Right atrium auricular region (tissue), 2 donors: ENCODE measurements around the gene SUN2. TPM values are rescaled to one million over a fixed set of nuclear protein-coding genes. Genes with fewer than 3 reads are reported as not detected.

ENCODE experiments used
- DNase-seq: peaks from one replicate; pipeline ENCODE4 v3.0.0-alpha.2; 2019; ENCODE audit warnings: low spot score
- H3K27ac ChIP-seq, 2 donors: fragments of 200-600 bp; sonication (generic); 1 replicate in 1 of 2; 2 replicates in 1 of 2; pipeline ENCODE4 v1.5.1; 2016 to 2019
- H3K27me3 ChIP-seq, 2 donors: fragments of 200-600 bp; sonication (generic); one replicate each; pipeline versions ENCODE4 v1.5.1 to v1.6.0; 2017 to 2019
- H3K36me3 ChIP-seq: fragments of 200-600 bp; sonication (generic); one replicate; pipeline ENCODE4 v1.5.1; 2016
- H3K4me1 ChIP-seq, 2 donors: fragments of 200-600 bp; sonication (generic); one replicate each; pipeline versions ENCODE4 v1.5.1 to v1.6.0; 2017 to 2019
- H3K4me3 ChIP-seq, 2 donors: fragments of 200-600 bp; sonication (generic); 1 replicate in 1 of 2; 2 replicates in 1 of 2; pipeline ENCODE4 v1.5.1; 2017 to 2019; ENCODE audit warnings: mild to moderate bottlenecking in 1 of 2, moderate library complexity in 1 of 2
- H3K9me3 ChIP-seq, 2 donors: fragments of 200-600 bp; sonication (generic); one replicate each; pipeline ENCODE4 v1.5.1; 2019
- CTCF ChIP-seq, 2 donors: fragments of 200-600 bp; sonication (generic); IDR thresholded peaks; one replicate each; pipeline ENCODE4 v1.5.1; 2019; ENCODE audit warnings: antibody characterized with exemption in 2 of 2
- total RNA-seq, 2 donors: library from RNA; depleted of rRNA; stranded (reverse); fragments of >200 nt; gene quantifications; one replicate each; pipeline ENCODE4 v1.1.0, GENCODE V29; 2016

Gene SUN2
- total RNA-seq, 2 donors from 2014 or later = 155 to 252 TPM

GRCh38 chr22:38710866-38711265, 44.9 kb downstream of the SUN2 start:
- peaks cover 12% of the 10 kb centered on the region for H3K36me3 ChIP-seq
- no peaks in the 10 kb centered on the region for H3K27me3 ChIP-seq
- no peak overlapping the region for H3K4me3 ChIP-seq
- no peak for TF ChIP-seq CTCF (IDR thresholded peaks at IDR 0.05)
- no peak overlapping the region for H3K27ac ChIP-seq
- no peaks in the 10 kb centered on the region for H3K9me3 ChIP-seq
- peaks cover 0 to 67% of the 10 kb centered on the region in 2 donors for H3K4me1 ChIP-seq
- DNase-seq = no peak

- H3K27me3 ChIP-seq = no peaks in the 10 kb centered on the region
Measured at GRCh38 chr22:38710351-38710750, 45.4 kb downstream of the SUN2 start.

GRCh38 chr22:38709306-38709705, 46.5 kb downstream of the SUN2 start:
- no peak for TF ChIP-seq CTCF (IDR thresholded peaks at IDR 0.05)
- H3K4me3 ChIP-seq = no peak overlapping the region
- H3K4me1 ChIP-seq = peaks cover 0 to 62% of the 10 kb centered on the region in 2 donors
- H3K36me3 ChIP-seq = peaks cover 12% of the 10 kb centered on the region
- DNase-seq = no peak
- no peak overlapping the region for H3K27ac ChIP-seq
- no peaks in the 10 kb centered on the region for H3K27me3 ChIP-seq
- no peaks in the 10 kb centered on the region for H3K9me3 ChIP-seq

More at GRCh38 chr22:38710351-38710750, 45.4 kb downstream of the SUN2 start:
- Histone ChIP-seq H3K36me3 (peaks cover 12% of the 10 kb centered on the region), H3K9me3 (no peaks in the 10 kb centered on the region), H3K27ac (no peak overlapping the region), H3K4me3 (no peak overlapping the region), H3K4me1 (peaks cover 0 to 64% of the 10 kb centered on the region in 2 donors)
- DNase-seq = no peak
- no peak for TF ChIP-seq CTCF (IDR thresholded peaks at IDR 0.05)

GRCh38 chr22:38707984-38708383, 47.8 kb downstream of the SUN2 start:
- Histone ChIP-seq H3K9me3 (no peaks in the 10 kb centered on the region), H3K4me3 (no peak overlapping the region), H3K36me3 (peaks cover 12% of the 10 kb centered on the region), H3K27me3 (no peaks in the 10 kb centered on the region), H3K4me1 (peaks cover 0 to 49% of the 10 kb centered on the region in 2 donors), H3K27ac (no peak overlapping the region)
- TF ChIP-seq CTCF (IDR thresholded peaks at IDR 0.05) = no peak
- no peak for DNase-seq

GRCh38 chr22:38707346-38707745, 48.5 kb downstream of the SUN2 start:
- peak overlapping the region; percentile 95 to 97 for H3K27ac ChIP-seq
- no peaks in the 10 kb centered on the region for H3K9me3 ChIP-seq
- H3K27me3 ChIP-seq = no peaks in the 10 kb centered on the region
- DNase-seq = no peak
- peaks cover 0 to 43% of the 10 kb centered on the region in 2 donors for H3K4me1 ChIP-seq
- peak overlapping the region in 1 of 2 donors; percentile 71 for H3K4me3 ChIP-seq
- no peak for TF ChIP-seq CTCF (IDR thresholded peaks at IDR 0.05)
- peaks cover 11% of the 10 kb centered on the region for H3K36me3 ChIP-seq

- Histone ChIP-seq H3K27me3 (no peaks in the 10 kb centered on the region), H3K36me3 (peaks cover 6% of the 10 kb centered on the region), H3K9me3 (no peaks in the 10 kb centered on the region), H3K27ac (peak overlapping the region; percentile 95 to 97), H3K4me1 (peaks cover 0 to 38% of the 10 kb centered on the region in 2 donors), H3K4me3 (peak overlapping the region; percentile 71 to 92)
- no peak for DNase-seq
- no peak for TF ChIP-seq CTCF (IDR thresholded peaks at IDR 0.05)
Measured at GRCh38 chr22:38706901-38707195, 49.0 kb downstream of the SUN2 start.
